Naive thymus-derived CD4-positive, alpha-beta T cell (primary cell): ENCODE measurements around the gene RBCK1. TPM values are rescaled to one million over a fixed set of nuclear protein-coding genes. Genes with fewer than 3 reads are reported as not detected.

Experiments used
- ATAC-seq: fragments of 150-1000 bp; cut with Tn5 transposase; 2 replicates; pipeline ENCODE4 v1.10.0; 2021; ENCODE audit warnings: mild to moderate bottlenecking, moderate library complexity
- CTCF ChIA-PET: fragments of 350-600 bp; sonication (Branson Sonifier 250); formaldehyde crosslinking; loops from one replicate; lab custom pipeline; 2021; ENCODE audit warnings: antibody characterized with exemption; lab: Charles Lee
- POLR2A ChIA-PET: fragments of 350-600 bp; sonication (Branson Sonifier 250); formaldehyde crosslinking; loops from one replicate; lab custom pipeline; 2021; ENCODE audit warnings: antibody characterized with exemption, inconsistent platforms; lab: Charles Lee
- DNase-seq, 9 donors: peaks; one replicate each; pipeline versions ENCODE4 v3.0.0 to v3.0.0-alpha.2; 2020 to 2022; ENCODE audit warnings: mixed read lengths in 1 of 9
- H3K27ac ChIP-seq: one replicate; pipeline ENCODE4 v1.7.0; 2013; ENCODE audit warnings: mild to moderate bottlenecking, low read depth, low read length, moderate library complexity
- H3K27me3 ChIP-seq, 2 donors: one replicate each; pipeline ENCODE4 v1.7.0; 2013; ENCODE audit warnings: low read length in 2 of 2, mild to moderate bottlenecking in 2 of 2, moderate library complexity in 2 of 2; ENCODE audit not compliant: control insufficient read depth in 2 of 2, insufficient read depth in 2 of 2
- H3K36me3 ChIP-seq, 3 experiments: 1 replicate in 2 of 3; 2 replicates in 1 of 3; pipeline ENCODE4 v1.7.0; 2013; ENCODE audit warnings: low read length in 3 of 3, mild to moderate bottlenecking in 3 of 3, moderate library complexity in 1 of 3; ENCODE audit not compliant: insufficient read depth in 3 of 3, control insufficient read depth in 2 of 3
- H3K4me1 ChIP-seq, 2 donors: one replicate each; pipeline ENCODE4 v1.7.0; 2013; ENCODE audit warnings: low read length in 2 of 2, mild to moderate bottlenecking in 2 of 2, moderate library complexity in 1 of 2; ENCODE audit not compliant: control insufficient read depth in 2 of 2, insufficient read depth in 2 of 2
- H3K4me3 ChIP-seq: 2 replicates; pipeline ENCODE4 v1.7.0; 2013; ENCODE audit warnings: mild to moderate bottlenecking, low read length
- H3K9me3 ChIP-seq, 3 experiments: 1 replicate in 2 of 3; 2 replicates in 1 of 3; pipeline ENCODE4 v1.7.0; 2013; ENCODE audit warnings: low read length in 3 of 3; ENCODE audit not compliant: control insufficient read depth in 2 of 3
- H3K27ac Mint-ChIP-seq, 9 donors: one replicate each; pipeline ENCODE4 v1.8.0; 2020 to 2022; ENCODE audit warnings: mixed read lengths in 9 of 9, mild to moderate bottlenecking in 8 of 9, moderate library complexity in 5 of 9, inconsistent platforms in 2 of 9
- H3K27me3 Mint-ChIP-seq, 5 donors: one replicate each; pipeline ENCODE4 v1.8.0; 2021 to 2022; ENCODE audit warnings: mixed read lengths in 5 of 5, mild to moderate bottlenecking in 1 of 5
- H3K36me3 Mint-ChIP-seq, 5 donors: one replicate each; pipeline ENCODE4 v1.8.0; 2020 to 2022; ENCODE audit warnings: mixed read lengths in 5 of 5, mild to moderate bottlenecking in 3 of 5, inconsistent platforms in 1 of 5
- H3K4me1 Mint-ChIP-seq, 7 donors: one replicate each; pipeline ENCODE4 v1.8.0; 2020 to 2022; ENCODE audit warnings: mixed read lengths in 7 of 7, mild to moderate bottlenecking in 3 of 7, inconsistent platforms in 1 of 7
- H3K4me3 Mint-ChIP-seq, 10 donors: one replicate each; pipeline ENCODE4 v1.8.0; 2020 to 2022; ENCODE audit warnings: mild to moderate bottlenecking in 10 of 10, mixed read lengths in 10 of 10, moderate library complexity in 6 of 10, inconsistent platforms in 2 of 10
- H3K9me3 Mint-ChIP-seq, 11 donors: one replicate each; pipeline ENCODE4 v1.8.0; 2020 to 2022; ENCODE audit warnings: mixed read lengths in 11 of 11, mild to moderate bottlenecking in 4 of 11, inconsistent platforms in 1 of 11, moderate library complexity in 1 of 11
- intact Hi-C, 2 donors: fragments of 100-400 bp; cut with micrococcal nuclease; formaldehyde crosslinking; loops; one replicate each; pipeline ENCODE4 v1.15.1; 2023
- polyA plus RNA-seq, 2 donors: library from polyadenylated mRNA; unstranded; fragments of 300-500 nt; fragmentation: Illumina TruSeq; gene quantifications; one replicate each; pipeline ENCODE4 v1.2.3, GENCODE V29; 2021
- total RNA-seq, 6 experiments: library from RNA in 5 of 6; stranded (reverse) in 5 of 6; gene quantifications; 1 replicate in 5 of 6; 2 replicates in 1 of 6; pipeline ENCODE4 v1.2.3 and lab custom pipeline; 2021 to 2026

Gene RBCK1
- total and polyA plus RNA-seq, 7 experiments from 2014 or later: 70.3 to 153 (median 96.9) TPM

DNA sequence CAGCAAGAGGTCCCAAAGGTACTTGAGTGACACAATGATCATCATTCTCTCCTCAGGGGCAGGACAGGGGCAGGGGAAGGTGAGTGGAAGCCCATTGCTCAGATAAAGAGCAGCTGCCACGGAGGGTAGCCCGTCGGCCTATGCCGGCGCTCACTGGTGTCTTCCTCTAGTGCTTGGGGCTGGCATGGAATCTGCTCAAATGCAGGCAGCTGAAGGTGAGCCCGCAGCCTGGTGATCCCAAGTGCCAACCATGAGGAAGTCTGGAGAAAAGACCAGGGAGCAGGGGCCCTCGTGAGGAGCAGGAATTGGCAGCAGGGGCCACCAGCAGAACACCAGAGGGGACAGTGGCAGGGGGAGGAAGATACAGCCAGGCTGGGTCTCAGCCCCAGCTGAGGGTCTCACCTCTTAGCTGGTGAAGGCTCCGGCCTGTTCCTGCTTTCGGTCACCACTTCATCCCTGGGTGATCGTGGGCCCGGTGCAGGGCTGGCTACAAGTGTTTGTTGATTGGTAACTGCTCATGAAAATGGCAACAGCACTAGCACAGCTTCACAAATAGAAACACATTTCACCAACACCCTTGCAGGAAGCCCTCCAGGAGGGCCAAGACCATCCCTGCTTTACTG is 24.7 kb downstream of the RBCK1 start:
- no peaks in the 10 kb centered on the region for H3K9me3 Mint-ChIP-seq
- H3K36me3 Mint-ChIP-seq: peaks cover 0 to 45% (median 19%) of the 10 kb centered on the region in 5 donors
- H3K27me3 Mint-ChIP-seq: no peaks in the 10 kb centered on the region
- ChIA-PET CTCF (no interaction called here), POLR2A (no interaction called here)
- Histone ChIP-seq H3K27ac (peak overlapping the region; percentile 27), H3K4me1 (peaks cover 23 to 28% of the 10 kb centered on the region in 2 donors), H3K9me3 (no peaks in the 10 kb centered on the region), H3K4me3 (no peak overlapping the region), H3K27me3 (no peaks in the 10 kb centered on the region), H3K36me3 (peaks cover 0 to 72% (median 3%) of the 10 kb centered on the region in 3 experiments)
- ATAC-seq (peak; percentile 2), DNase-seq (no peak)
- H3K27ac Mint-ChIP-seq: peak overlapping the region; percentile 61 to 93 (median 88)
- H3K4me3 Mint-ChIP-seq: peak overlapping the region in 8 of 10 donors; percentile 43 to 78 (median 63)
- peaks cover 35 to 59% (median 53%) of the 10 kb centered on the region in 7 donors for H3K4me1 Mint-ChIP-seq
- intact Hi-C loops: loop anchor here in 1 of 2 donors (2.0 kb wide), 1 partner anchor 24 kb away; the partner anchor contains the start of gene RBCK1

DNA sequence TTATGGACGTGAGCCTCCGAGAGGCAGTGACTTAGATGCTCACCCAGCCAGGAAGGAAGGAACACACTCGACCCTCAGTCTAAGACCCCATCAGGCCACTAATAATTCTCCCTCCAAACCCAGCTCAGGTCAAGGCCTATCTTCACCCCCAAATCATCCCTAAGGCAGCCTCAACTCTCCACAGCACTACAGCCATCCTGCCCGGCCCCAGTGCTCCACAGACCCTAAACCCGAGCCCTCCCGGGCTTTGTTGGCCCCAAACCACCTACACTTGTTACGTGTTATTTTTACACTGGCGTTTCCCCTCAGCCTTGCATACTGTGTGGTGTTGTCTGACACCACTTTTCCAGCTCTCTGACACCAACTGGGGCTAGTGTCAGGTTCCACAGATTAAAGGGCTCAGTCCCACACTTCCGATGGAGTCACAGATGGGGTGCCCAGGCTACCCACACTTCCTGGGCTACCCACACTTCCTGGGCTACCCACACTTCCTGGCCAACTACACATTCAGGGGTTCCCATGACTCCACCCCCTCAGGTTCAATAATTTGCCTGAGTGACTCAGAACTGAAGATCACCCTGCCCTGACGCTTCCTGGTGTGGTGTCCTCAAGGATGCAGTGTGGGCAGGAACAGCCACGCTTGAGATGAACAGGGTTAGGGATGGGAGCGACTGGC is 25.3 kb downstream of the RBCK1 start:
- no peaks in the 10 kb centered on the region for H3K9me3 ChIP-seq
- H3K4me1 ChIP-seq: peaks cover 30 to 35% of the 10 kb centered on the region in 2 donors
- H3K4me3 ChIP-seq: no peak overlapping the region
- POLR2A ChIA-PET: no interaction called here
- Mint-ChIP-seq H3K4me3 (peak overlapping the region; percentile 52 to 78 (median 63)), H3K27ac (peak overlapping the region; percentile 61 to 93 (median 88)), H3K36me3 (peaks cover 0 to 45% (median 19%) of the 10 kb centered on the region in 5 donors), H3K27me3 (no peaks in the 10 kb centered on the region), H3K4me1 (peaks cover 40 to 65% (median 60%) of the 10 kb centered on the region in 7 donors), H3K9me3 (no peaks in the 10 kb centered on the region)
- no peaks in the 10 kb centered on the region for H3K27me3 ChIP-seq
- intact Hi-C loops: loop anchor here in 1 of 2 donors (2.0 kb wide), 1 partner anchor 25 kb away; the partner anchor contains the start of gene RBCK1
- DNase-seq: peak in 4 of 9 donors; percentile 11 to 75 (median 18)
- H3K36me3 ChIP-seq: peaks cover 0 to 65% (median 3%) of the 10 kb centered on the region in 3 experiments
- peak overlapping the region; percentile 27 for H3K27ac ChIP-seq
- CTCF ChIA-PET: no interaction called here
- peak; percentile 64 for ATAC-seq

DNA sequence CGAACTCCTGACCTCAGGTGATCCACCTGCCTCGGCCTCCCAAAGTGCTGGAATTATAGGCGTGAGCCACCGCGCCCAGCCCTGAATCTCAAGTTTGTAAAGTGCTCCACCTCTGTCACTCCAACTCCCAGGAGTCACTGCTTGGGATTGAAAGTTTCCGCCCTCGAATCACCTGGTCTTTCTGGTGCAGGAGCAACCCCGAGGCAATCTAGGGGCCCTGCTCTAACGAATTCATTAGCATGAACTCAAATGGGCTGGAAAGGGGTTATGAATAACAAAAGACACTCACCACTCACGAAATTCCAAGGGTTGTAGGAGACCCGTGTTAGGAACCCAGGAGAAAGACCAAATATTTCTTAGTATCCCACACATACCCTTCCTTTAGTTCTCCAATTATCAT is 26.1 kb downstream of the RBCK1 start:
- POLR2A ChIA-PET: no interaction called here

GRCh38 chr20:434661-435419 is 26.7 kb downstream of the RBCK1 start:
- Mint-ChIP-seq H3K9me3 (no peaks in the 10 kb centered on the region), H3K36me3 (peaks cover 0 to 46% (median 19%) of the 10 kb centered on the region in 5 donors), H3K4me3 (peak overlapping the region in 5 of 10 donors; percentile 32 to 78 (median 47)), H3K27me3 (no peaks in the 10 kb centered on the region), H3K27ac (peak overlapping the region in 3 of 9 donors; percentile 24 to 88 (median 46)), H3K4me1 (peaks cover 54 to 79% (median 71%) of the 10 kb centered on the region in 7 donors)
- intact Hi-C loops: no loop called here
- Histone ChIP-seq H3K27me3 (no peaks in the 10 kb centered on the region), H3K4me1 (peaks cover 44 to 47% of the 10 kb centered on the region in 2 donors), H3K4me3 (no peak overlapping the region), H3K9me3 (no peaks in the 10 kb centered on the region), H3K27ac (no peak overlapping the region), H3K36me3 (peaks cover 0 to 54% (median 3%) of the 10 kb centered on the region in 3 experiments)
- ChIA-PET POLR2A (no interaction called here), CTCF (interaction anchor here (1.5 kb wide), 1 partner anchor 23 kb away, joined by 5 read pairs; no protein-coding TSS in a partner anchor)
- ATAC-seq (no peak), DNase-seq (no peak)

More for the DNA sequence above, 26.1 kb downstream of the RBCK1 start:
- Histone ChIP-seq H3K4me1 (peaks cover 37 to 41% of the 10 kb centered on the region in 2 donors), H3K36me3 (peaks cover 0 to 59% (median 3%) of the 10 kb centered on the region in 3 experiments), H3K27ac (no peak overlapping the region), H3K4me3 (no peak overlapping the region), H3K27me3 (no peaks in the 10 kb centered on the region), H3K9me3 (no peaks in the 10 kb centered on the region)
- Mint-ChIP-seq H3K27me3 (no peaks in the 10 kb centered on the region), H3K27ac (peak overlapping the region in 3 of 9 donors; percentile 24 to 88 (median 70)), H3K4me3 (peak overlapping the region in 7 of 10 donors; percentile 32 to 78 (median 54)), H3K36me3 (peaks cover 0 to 45% (median 19%) of the 10 kb centered on the region in 5 donors), H3K9me3 (no peaks in the 10 kb centered on the region), H3K4me1 (peaks cover 48 to 73% (median 68%) of the 10 kb centered on the region in 7 donors)
- no peak for ATAC-seq
- intact Hi-C loops: no loop called here
- CTCF ChIA-PET: no interaction called here
- no peak for DNase-seq

DNA sequence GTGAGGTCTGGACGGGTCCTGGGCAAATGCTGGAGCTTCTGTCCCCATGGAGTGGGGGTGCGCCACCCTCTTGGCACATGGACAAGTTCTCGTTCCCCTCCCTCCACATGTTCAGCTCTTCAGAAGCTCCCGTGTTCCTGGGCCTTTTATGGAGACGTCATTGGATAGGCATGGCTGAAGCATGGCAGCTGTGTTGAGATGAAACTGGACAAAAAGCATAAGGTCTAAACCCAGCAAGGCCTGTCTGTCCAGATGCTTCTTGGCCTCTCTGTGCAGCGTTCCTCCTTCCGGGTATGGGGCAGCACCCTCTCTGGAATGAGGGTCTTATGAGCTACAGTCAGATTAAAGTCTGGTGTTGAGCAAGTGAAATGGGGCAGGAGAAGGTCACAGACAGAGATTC is 27.5 kb downstream of the RBCK1 start:
- H3K4me3 Mint-ChIP-seq: no peak overlapping the region
- H3K27me3 Mint-ChIP-seq: no peaks in the 10 kb centered on the region
- Histone ChIP-seq H3K9me3 (no peaks in the 10 kb centered on the region), H3K36me3 (peaks cover 0 to 54% (median 3%) of the 10 kb centered on the region in 3 experiments), H3K4me3 (no peak overlapping the region), H3K4me1 (peaks cover 46 to 50% of the 10 kb centered on the region in 2 donors), H3K27me3 (no peaks in the 10 kb centered on the region), H3K27ac (no peak overlapping the region)
- POLR2A ChIA-PET: no interaction called here
- ATAC-seq (no peak), DNase-seq (no peak)
- H3K9me3 Mint-ChIP-seq: no peaks in the 10 kb centered on the region
- peak overlapping the region in 3 of 9 donors; percentile 48 to 58 (median 54) for H3K27ac Mint-ChIP-seq
- H3K4me1 Mint-ChIP-seq: peaks cover 57 to 86% (median 75%) of the 10 kb centered on the region in 7 donors
- CTCF ChIA-PET: interaction anchor here (1.5 kb wide), 1 partner anchor 23 kb away, joined by 5 read pairs; no protein-coding TSS in a partner anchor
- intact Hi-C loops: no loop called here
- H3K36me3 Mint-ChIP-seq: peaks cover 0 to 44% (median 21%) of the 10 kb centered on the region in 5 donors

GRCh38 chr20:436476-436875 is 28.4 kb downstream of the RBCK1 start:
- no peaks in the 10 kb centered on the region for H3K9me3 Mint-ChIP-seq
- DNase-seq (no peak), ATAC-seq (no peak)
- H3K27ac Mint-ChIP-seq: no peak overlapping the region
- Histone ChIP-seq H3K36me3 (peaks cover 0 to 54% (median 4%) of the 10 kb centered on the region in 3 experiments), H3K4me3 (no peak overlapping the region), H3K4me1 (peaks cover 46 to 50% of the 10 kb centered on the region in 2 donors), H3K27ac (no peak overlapping the region), H3K27me3 (no peaks in the 10 kb centered on the region), H3K9me3 (no peaks in the 10 kb centered on the region)
- POLR2A ChIA-PET: interaction anchor here (3.2 to 3.5 kb wide), 2 partner anchors 26 kb away, joined by 12 to 16 read pairs; partner anchors contain the start of gene TBC1D20
- CTCF ChIA-PET: interaction anchor here (1.5 kb wide), 1 partner anchor 22 kb away, joined by 5 read pairs; no protein-coding TSS in a partner anchor
- peaks cover 57 to 87% (median 71%) of the 10 kb centered on the region in 7 donors for H3K4me1 Mint-ChIP-seq
- intact Hi-C loops: no loop called here
- peak overlapping the region in 1 of 10 donors; percentile 23 for H3K4me3 Mint-ChIP-seq
- peaks cover 0 to 43% (median 26%) of the 10 kb centered on the region in 5 donors for H3K36me3 Mint-ChIP-seq
- no peaks in the 10 kb centered on the region for H3K27me3 Mint-ChIP-seq
